SKM-1 treated with dmso at 0.1 percent for 144 hours (cell line): ENCODE results near the gene SH3BP4.

Experiments
- DNase-seq: peaks from one replicate; lab custom pipeline; 2025; ENCODE audit not compliant: unreplicated experiment; lab: John Stamatoyannopoulos, UW

SH3BP4 gene

DNA sequence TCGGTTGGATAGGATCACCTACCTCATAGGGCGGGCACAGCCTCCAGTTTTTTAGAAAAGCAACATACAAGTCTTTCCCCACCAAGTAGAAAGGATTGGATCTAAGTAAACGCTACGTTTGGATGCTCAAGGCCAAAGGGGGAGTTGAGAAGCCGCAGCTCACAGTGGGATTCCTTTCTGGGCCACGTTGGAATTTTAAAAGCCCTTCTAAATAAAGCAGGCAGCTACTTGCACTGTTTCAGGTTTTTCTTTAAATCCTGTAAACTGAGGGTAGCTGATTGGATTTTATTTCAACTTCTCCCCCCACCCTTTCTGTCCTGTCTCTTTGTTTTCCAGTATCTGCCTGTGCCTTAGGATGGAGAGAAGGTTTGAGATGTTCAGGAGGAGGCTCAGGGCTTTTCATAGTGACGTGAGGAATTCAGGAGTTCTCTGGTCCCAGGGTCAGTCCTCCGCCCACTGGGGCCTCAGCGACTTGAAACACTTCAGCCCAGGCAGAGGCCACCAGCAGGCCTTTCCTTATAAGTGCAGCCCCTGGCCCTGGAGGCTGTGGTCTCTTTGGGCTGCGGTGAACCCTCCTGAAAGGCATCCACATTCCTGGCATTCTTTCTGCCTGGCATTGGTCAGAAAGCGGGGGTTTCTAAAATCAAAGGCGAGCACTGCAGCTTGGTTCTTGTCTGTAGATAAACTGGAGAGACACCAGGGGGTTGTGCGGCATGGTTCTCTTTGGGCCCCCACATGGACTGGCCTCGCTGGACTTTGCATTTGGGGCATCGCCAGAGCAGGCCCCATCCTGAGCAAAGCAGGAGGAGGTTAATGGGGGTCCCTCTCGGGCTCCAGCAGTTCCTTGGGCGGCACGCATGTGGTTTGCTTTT is 44.5 kb downstream of the SH3BP4 start:
- no peak for DNase-seq

DNA sequence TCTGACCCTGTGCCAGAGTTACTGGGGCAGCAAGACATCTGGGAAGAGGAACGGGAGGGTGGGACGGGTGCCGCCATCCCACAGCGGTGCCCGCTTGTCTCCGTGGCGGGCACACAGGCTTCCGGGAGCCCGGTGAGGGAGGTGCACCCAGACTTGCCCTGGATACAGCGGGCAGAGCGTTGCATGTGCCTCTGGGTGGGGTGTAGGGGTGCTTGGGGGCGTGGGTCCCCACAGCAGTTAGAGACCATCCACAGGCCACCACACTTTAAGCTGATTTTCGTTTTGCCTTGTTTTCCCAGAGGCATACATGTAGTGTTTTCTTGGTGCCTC is 45.1 kb downstream of the SH3BP4 start:
- DNase-seq = no peak

- no peak for DNase-seq
These were observed 45.6 kb downstream of the SH3BP4 start for GRCh38 chr2:234997389-234997788.

DNA sequence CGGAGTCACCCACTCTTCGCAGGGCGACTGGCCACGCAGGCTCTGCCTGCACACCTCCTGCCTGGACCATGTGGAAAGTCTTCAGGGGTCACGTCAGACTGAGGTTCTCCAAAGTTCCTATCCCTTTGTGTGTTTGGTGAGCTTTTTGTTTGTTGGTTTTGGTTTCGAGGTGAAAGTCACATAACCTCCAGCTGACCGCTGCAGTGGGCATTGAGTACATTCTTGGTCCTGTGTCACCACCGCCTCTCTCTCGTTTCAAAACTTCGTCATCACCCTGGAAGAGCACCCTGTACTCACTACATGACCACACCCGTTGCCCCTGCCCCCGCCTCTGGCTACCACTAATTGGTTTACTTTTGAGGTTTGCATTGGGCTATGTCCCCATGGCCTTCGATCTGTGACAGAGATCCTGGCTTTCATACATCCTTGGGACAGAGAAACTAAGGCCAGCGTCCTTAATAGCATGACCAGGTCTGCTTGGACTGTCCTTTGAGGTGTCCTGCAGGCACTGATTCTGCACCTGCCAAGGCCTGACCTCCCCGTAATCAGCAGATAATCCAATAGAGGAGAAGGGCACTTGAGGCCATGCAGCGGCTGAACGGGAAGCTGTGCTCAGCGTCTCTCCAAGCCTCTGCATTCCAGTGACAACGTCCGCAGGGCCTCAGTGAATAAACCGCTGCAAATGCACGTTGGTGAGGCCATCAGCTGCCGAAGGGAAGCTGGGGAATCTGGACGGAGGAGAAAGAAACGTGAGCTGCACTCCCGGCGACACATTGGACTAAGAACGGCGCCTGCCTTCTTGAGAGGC is 46.8 kb downstream of the SH3BP4 start:
- no peak for DNase-seq

- no peak for DNase-seq
These were observed 48.1 kb downstream of the SH3BP4 start for GRCh38 chr2:234999740-235000425.

GRCh38 chr2:235000426-235001236 is 48.8 kb downstream of the SH3BP4 start:
- no peak for DNase-seq

- DNase-seq = no peak
These were observed 49.7 kb downstream of the SH3BP4 start for GRCh38 chr2:235001237-235002133.

DNA sequence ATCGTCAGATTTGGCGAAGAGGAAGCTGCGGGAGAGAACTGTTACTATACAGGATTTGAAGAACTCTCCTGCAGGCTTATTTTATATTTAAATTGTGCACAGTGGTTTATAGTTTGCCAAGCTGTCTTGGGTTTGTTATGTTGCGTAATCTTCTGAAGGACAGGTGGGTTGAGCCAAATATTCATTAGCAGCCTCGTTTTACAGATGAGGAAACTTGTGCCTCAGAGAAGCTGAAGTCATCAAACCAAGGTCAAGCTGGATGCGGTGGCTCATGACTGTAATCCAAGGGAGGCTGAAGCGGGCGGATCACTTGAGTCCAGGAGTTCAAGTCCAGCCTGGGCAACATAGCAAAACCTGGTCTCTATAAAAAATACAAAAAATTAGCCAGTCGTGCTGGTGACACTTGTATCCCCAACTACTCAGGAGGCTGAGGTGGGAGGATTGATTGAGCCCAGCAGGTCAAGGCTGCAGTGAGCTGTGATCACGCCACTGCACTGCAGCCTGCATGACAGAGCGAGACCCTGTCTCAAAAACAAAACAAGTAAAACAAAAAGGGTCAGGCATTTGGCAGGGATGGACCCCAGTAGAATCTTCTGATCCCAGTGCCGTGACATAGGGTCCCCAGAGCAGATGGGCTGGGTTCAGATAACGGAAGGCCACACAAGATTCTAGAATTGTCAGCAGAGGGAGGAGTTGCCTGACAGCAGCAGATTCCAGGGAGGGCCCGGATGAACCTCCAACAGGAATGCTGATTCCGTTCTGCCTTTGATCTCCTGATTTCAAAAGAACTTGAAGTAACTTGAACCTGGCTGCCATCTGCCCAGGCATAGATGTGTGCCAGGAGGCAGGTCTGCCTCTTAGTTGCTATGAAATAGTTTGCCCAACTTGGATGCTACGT is 50.6 kb downstream of the SH3BP4 start:
- no peak for DNase-seq

- no peak for DNase-seq
These were observed 51.4 kb downstream of the SH3BP4 start for GRCh38 chr2:235003096-235003775.

DNA sequence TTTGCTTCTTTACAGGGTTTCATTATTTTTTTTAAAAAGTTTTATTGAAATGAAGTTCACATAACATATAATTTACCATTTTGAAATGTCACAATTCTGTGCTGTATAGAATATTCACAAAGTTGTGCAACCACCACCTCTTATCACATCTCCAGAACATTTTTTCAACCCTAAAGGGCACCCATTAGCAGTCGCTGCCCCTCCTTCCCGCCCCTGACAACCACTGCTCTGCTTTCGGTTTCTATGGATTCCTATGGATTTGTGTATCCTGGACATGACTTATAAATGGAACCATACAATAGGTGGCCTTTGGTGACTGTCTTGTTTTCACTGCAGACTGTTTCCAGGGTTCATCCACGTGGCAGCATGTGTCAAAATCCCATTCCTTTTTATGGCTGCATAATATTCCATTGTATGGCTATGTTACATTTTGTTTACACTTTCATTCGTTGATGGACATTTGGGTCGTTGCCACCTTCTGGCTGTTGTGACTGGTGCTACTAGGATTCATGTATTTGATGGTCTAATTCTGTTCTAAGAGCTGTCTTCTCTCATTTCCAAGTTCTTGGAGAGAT is 52.6 kb downstream of the SH3BP4 start:
- no peak for DNase-seq

DNA sequence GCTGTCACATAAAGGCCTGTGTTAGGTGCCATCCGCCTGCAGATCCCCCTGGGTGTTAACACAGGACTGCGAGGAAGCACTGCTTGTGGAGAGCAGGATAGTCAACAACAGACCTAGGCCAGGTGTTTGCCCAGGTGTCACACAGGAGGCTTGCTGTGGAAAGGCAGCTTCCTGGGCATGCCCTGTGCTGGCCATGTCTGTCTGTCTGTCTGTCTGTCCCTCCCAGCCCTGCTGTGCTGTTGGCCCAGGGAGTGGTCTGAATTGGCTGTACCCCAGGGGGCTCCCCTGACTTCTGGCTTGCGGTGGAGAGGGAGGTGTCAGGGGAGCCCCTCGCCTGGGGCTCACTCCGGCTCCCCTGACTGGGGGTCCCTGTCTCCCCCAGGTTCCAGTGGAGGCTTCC is 53.2 kb downstream of the SH3BP4 start:
- DNase-seq = no peak

- no peak for DNase-seq
These were observed 53.9 kb downstream of the SH3BP4 start for GRCh38 chr2:235005603-235006259.

DNA sequence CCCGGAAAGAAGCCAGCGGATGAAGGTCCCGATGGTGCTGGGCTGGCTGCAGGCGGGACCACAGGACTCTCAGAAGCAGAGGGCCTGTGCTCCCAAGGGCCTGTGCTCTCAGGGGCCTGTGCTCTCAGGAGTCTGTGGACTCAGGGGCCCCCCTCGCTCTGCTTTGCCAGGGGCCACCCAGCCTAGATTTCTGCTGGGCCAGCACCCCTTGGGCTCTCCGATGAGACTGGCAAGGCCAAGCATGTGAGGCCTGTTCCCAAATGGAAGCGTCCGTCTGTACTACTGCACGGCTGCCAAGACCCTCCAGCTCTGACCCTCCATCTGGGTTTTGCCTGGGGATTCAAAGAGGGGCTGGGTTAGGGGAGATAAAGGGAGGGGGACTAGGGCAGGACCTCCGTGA is 54.6 kb downstream of the SH3BP4 start:
- DNase-seq = no peak

- DNase-seq = no peak
These were observed 55.2 kb downstream of the SH3BP4 start for GRCh38 chr2:235006986-235007385.

- DNase-seq = no peak
These were observed 56.0 kb downstream of the SH3BP4 start for GRCh38 chr2:235007664-235008457.

DNA sequence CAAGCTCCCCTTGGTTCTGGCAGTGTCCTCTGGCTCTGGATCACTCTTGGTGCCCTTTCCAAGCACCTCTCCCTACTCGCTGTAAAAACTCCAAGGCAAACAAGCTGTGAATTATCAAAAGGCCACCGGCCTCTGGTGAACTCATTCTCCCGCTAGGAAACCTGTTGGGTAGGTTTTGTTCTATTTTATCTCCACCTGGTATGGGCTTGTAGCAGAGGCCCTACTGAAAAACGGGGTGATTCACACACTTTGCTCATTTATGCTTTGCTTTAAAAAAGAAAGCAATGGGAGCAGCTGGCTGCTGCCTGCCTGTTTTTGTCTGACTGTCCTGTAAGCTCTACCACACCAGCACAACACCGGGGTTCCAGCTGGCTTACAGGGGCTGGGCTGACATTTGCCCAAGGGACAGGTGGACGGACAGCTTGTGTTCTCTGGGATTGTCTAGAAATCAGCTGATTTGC is 56.8 kb downstream of the SH3BP4 start:
- no peak for DNase-seq

GRCh38 chr2:235009081-235009480 is 57.3 kb downstream of the SH3BP4 start:
- no peak for DNase-seq
